HG03460 (cell line): ENCODE measurements around the gene RAB11FIP4.

Experiments used
- ATAC-seq: cut with Tn5 transposase; IDR thresholded peaks from one replicate; pipeline ENCODE4 v1.9.1; 2021; ENCODE audit not compliant: unreplicated experiment

The RAB11FIP4 gene

GRCh38 chr17:31582151-31582907, 190.9 kb downstream of the RAB11FIP4 start:
- ATAC-seq, result no peak

- no peak for ATAC-seq
Measured at GRCh38 chr17:31583772-31584356, 192.4 kb downstream of the RAB11FIP4 start.

GRCh38 chr17:31584438-31585279, 193.2 kb downstream of the RAB11FIP4 start:
- no peak for ATAC-seq

GRCh38 chr17:31585280-31585630, 193.8 kb downstream of the RAB11FIP4 start:
- no peak for ATAC-seq

- no peak for ATAC-seq
Measured at GRCh38 chr17:31586946-31587345, 195.5 kb downstream of the RAB11FIP4 start.

- no peak for ATAC-seq
Measured at GRCh38 chr17:31587462-31587861, 196.0 kb downstream of the RAB11FIP4 start.
